Activated gamma-delta T cell (primary cell): ENCODE data around the gene CDH15.
"Not testable (repeated sequence)": the region's sequence is repeated elsewhere in the genome, so short reads cannot be mapped to it uniquely, and the experiment has no call there.

Source experiments
- DNase-seq: peaks from one replicate; lab custom pipeline; 2025; lab: John Stamatoyannopoulos, UW

CDH15 gene

GRCh38 chr16:89233678-89234490 is 62.3 kb downstream of the CDH15 start:
- no peak for DNase-seq

- DNase-seq, result no peak
These were observed 66.2 kb downstream of the CDH15 start for GRCh38 chr16:89237733-89238132.

GRCh38 chr16:89241187-89242007 is 69.8 kb downstream of the CDH15 start:
- DNase-seq, result peak; percentile 81

- no peak for DNase-seq
These were observed 71.2 kb downstream of the CDH15 start for GRCh38 chr16:89242795-89243200.

GRCh38 chr16:89243664-89244063 is 72.1 kb downstream of the CDH15 start:
- no peak for DNase-seq

- not testable (repeated sequence) for DNase-seq
These were observed 72.7 kb downstream of the CDH15 start for GRCh38 chr16:89244264-89244663.

GRCh38 chr16:89244754-89245153 is 73.2 kb downstream of the CDH15 start:
- DNase-seq, result no peak
